PC-9 (cell line): Measurements from ENCODE around the gene C15orf62. TPM values are rescaled to one million over a fixed set of nuclear protein-coding genes. Genes with fewer than 3 reads are reported as not detected.
A peak's percentile ranks its signal among the peaks of the same experiment; 100 is the strongest.

Experiments used
- BruUV-seq: library from RNA; stranded (reverse); fragments of 400-500 nt; replicated peaks from 2 replicates; lab custom pipeline; 2021; lab: Mats Ljungman, UMichigan
- CTCF ChIA-PET: fragments of 300-600 bp; sonication (Branson Sonifier 250); formaldehyde crosslinking; loops from one replicate; lab custom pipeline; 2022; ENCODE audit warnings: antibody characterized with exemption; lab: Charles Lee
- POLR2A ChIA-PET: fragments of 300-600 bp; sonication (Branson Sonifier 250); formaldehyde crosslinking; loops from one replicate; lab custom pipeline; 2022; ENCODE audit warnings: antibody characterized with exemption; ENCODE audit not compliant: unreplicated experiment; lab: Charles Lee
- DNase-seq, 2 experiments: peaks; one replicate each; pipeline versions ENCODE4 v3.0.0 to v3.0.0-alpha.2; 2015 to 2022; ENCODE audit warnings: mixed read lengths in 1 of 2
- H2AFZ ChIP-seq: fragments of 200-600 bp; sonication (generic); 2 replicates; pipeline ENCODE4 v1.8.1; 2017; ENCODE audit warnings: antibody characterized with exemption
- H3F3A ChIP-seq: fragments of 200-600 bp; sonication (generic); 2 replicates; pipeline ENCODE4 v1.8.1; 2017; ENCODE audit warnings: antibody characterized with exemption, mild to moderate bottlenecking, low read depth; ENCODE audit not compliant: insufficient read depth
- H3K27ac ChIP-seq: fragments of 200-600 bp; sonication (generic); 2 replicates; pipeline ENCODE4 v1.6.1; 2016; ENCODE audit warnings: mixed run types
- H3K27me3 ChIP-seq: fragments of 200-600 bp; sonication (generic); 2 replicates; pipeline ENCODE4 v1.6.1; 2016; ENCODE audit warnings: low read depth, mixed run types; ENCODE audit not compliant: insufficient read depth
- H3K36me3 ChIP-seq: fragments of 200-600 bp; sonication (generic); 2 replicates; pipeline ENCODE4 v1.6.1; 2016; ENCODE audit warnings: low read depth, mixed run types
- H3K4me1 ChIP-seq: fragments of 200-600 bp; sonication (generic); replicated peaks from 2 replicates; pipeline ENCODE4 v1.6.1; 2016; ENCODE audit warnings: mixed run types; ENCODE audit not compliant: insufficient read depth
- H3K4me2 ChIP-seq: fragments of 200-600 bp; sonication (generic); 2 replicates; pipeline ENCODE4 v1.6.1; 2017; ENCODE audit warnings: mixed run types
- H3K4me3 ChIP-seq: fragments of 200-600 bp; sonication (generic); 2 replicates; pipeline ENCODE4 v1.6.1; 2016; ENCODE audit warnings: mixed run types
- H3K79me2 ChIP-seq: fragments of 200-600 bp; sonication (generic); 2 replicates; pipeline ENCODE4 v1.6.1; 2017; ENCODE audit warnings: low read depth, mixed run types
- H3K9me2 ChIP-seq: fragments of 200-600 bp; sonication (generic); 2 replicates; pipeline ENCODE4 v1.8.1; 2017; ENCODE audit warnings: mild to moderate bottlenecking; ENCODE audit not compliant: insufficient read depth
- H3K9me3 ChIP-seq: fragments of 200-600 bp; sonication (generic); 2 replicates; pipeline ENCODE4 v1.8.1; 2016; ENCODE audit warnings: low read depth; ENCODE audit not compliant: insufficient read depth
- H4K20me1 ChIP-seq: fragments of 200-600 bp; sonication (generic); 2 replicates; pipeline ENCODE4 v1.8.1; 2017; ENCODE audit not compliant: insufficient read depth
- CTCF ChIP-seq: fragments of 200-600 bp; sonication (generic); conservative IDR thresholded peaks from 2 replicates; pipeline ENCODE4 v1.6.1; 2017; ENCODE audit warnings: mixed run types, antibody characterized with exemption, mild to moderate bottlenecking, moderate library complexity
- EZH2 ChIP-seq: fragments of 200-600 bp; sonication (generic); IDR thresholded peaks from 2 replicates; pipeline ENCODE4 v1.8.0; 2017; ENCODE audit warnings: antibody characterized with exemption, low read depth
- intact Hi-C: fragments of 100-400 bp; cut with micrococcal nuclease; formaldehyde crosslinking; loops from one replicate; pipeline ENCODE4 v1.10.0; 2022; ENCODE audit not compliant: unreplicated experiment
- total RNA-seq: library from RNA; stranded (reverse); gene quantifications from 2 replicates; pipeline ENCODE4 v1.2.3, GENCODE V29; 2021

Gene C15orf62
- total RNA-seq, 1 experiment from 2014 or later, result 0.33 TPM

GRCh38 chr15:40768521-40769273 is 1.1 kb upstream of the C15orf62 start:
- POLR2A ChIA-PET, result interaction anchor here (0.6 kb wide), 1 partner anchor 85 kb away, joined by 4 read pairs; no protein-coding TSS in a partner anchor
- intact Hi-C loops, result loop anchor here (1.0 kb wide), 4 partner anchors 13 to 76 kb away; partner anchors contain the start of genes DNAJC17, RMDN3, SPINT1 and ZFYVE19

GRCh38 chr15:40770147-40770721 is 454 bp downstream of the C15orf62 start:
- ChIA-PET POLR2A (interaction anchor here (0.6 kb wide), 3 partner anchors 17 to 438 kb away, joined by 4 to 5 read pairs (median 5); no protein-coding TSS in a partner anchor), CTCF (interaction anchor here (0.5 to 2.0 kb wide), 4 partner anchors 9 to 124 kb away, joined by 4 to 20 read pairs (median 6); no protein-coding TSS in a partner anchor)
- Histone ChIP-seq H3K9me3 (no peaks in the 10 kb centered on the region), H3K4me2 (peak overlapping the region; percentile 77), H3K4me3 (peak overlapping the region; percentile 36; the same call in 1 of the 2 replicates), H3K36me3 (no peaks in the 10 kb centered on the region), H3K9me2 (no peaks in the 10 kb centered on the region), H3K4me1 (peaks cover 53% of the 10 kb centered on the region), H3K79me2 (no peaks in the 10 kb centered on the region), H2AFZ (no peak overlapping the region), H4K20me1 (no peaks in the 10 kb centered on the region), H3F3A (peaks cover 41% of the 10 kb centered on the region), H3K27ac (peak overlapping the region; percentile 83), H3K27me3 (no peaks in the 10 kb centered on the region)
- TF ChIP-seq EZH2 (no peak), CTCF (no peak)
- intact Hi-C loops, result loop anchor here (10.0 kb wide), 1 partner anchor 175 kb away; the partner anchor contains the start of gene KNL1
- no TSS peak for BruUV-seq
- peak in 1 of 2 experiments; percentile 65 for DNase-seq

More at GRCh38 chr15:40768521-40769273, 1.1 kb upstream of the C15orf62 start:
- H3K4me2 ChIP-seq, result peak overlapping the region; percentile 77
- peak overlapping the region; percentile 83 for H3K27ac ChIP-seq
- H3K36me3 ChIP-seq, result no peaks in the 10 kb centered on the region
- peaks cover 58% of the 10 kb centered on the region for H3K4me1 ChIP-seq
- peaks cover 47% of the 10 kb centered on the region for H3F3A ChIP-seq
- H3K4me3 ChIP-seq, result peak overlapping the region; percentile 41; the same call in 1 of the 2 replicates
- BruUV-seq, result TSS peak; percentile 4
- CTCF ChIA-PET, result interaction anchor here (2.0 kb wide), 1 partner anchor 90 kb away, joined by 6 read pairs; no protein-coding TSS in a partner anchor
- no peak for TF ChIP-seq CTCF
- no peak for TF ChIP-seq EZH2
- no peaks in the 10 kb centered on the region for H3K9me2 ChIP-seq
- no peaks in the 10 kb centered on the region for H4K20me1 ChIP-seq
- H3K9me3 ChIP-seq, result no peaks in the 10 kb centered on the region
- no peak for DNase-seq
- no peaks in the 10 kb centered on the region for H3K79me2 ChIP-seq
- no peaks in the 10 kb centered on the region for H3K27me3 ChIP-seq
- H2AFZ ChIP-seq, result no peak overlapping the region

GRCh38 chr15:40771242-40771641 is 1.5 kb downstream of the C15orf62 start:
- Histone ChIP-seq H4K20me1 (no peaks in the 10 kb centered on the region), H3F3A (peaks cover 34% of the 10 kb centered on the region), H3K4me2 (peak overlapping the region; percentile 77), H3K9me2 (no peaks in the 10 kb centered on the region), H2AFZ (no peak overlapping the region), H3K27me3 (no peaks in the 10 kb centered on the region), H3K27ac (peak overlapping the region; percentile 83), H3K4me1 (peaks cover 45% of the 10 kb centered on the region), H3K36me3 (0 out of 2 replicates have a peak, but pooled peaks cover 4% of the 10 kb centered on the region), H3K9me3 (no peaks in the 10 kb centered on the region), H3K4me3 (no peak overlapping the region), H3K79me2 (no peaks in the 10 kb centered on the region)
- POLR2A ChIA-PET, result no interaction called here
- DNase-seq, result no peak
- no TSS peak for BruUV-seq
- intact Hi-C loops, result loop anchor here (10.0 kb wide), 1 partner anchor 176 kb away; the partner anchor contains the start of gene KNL1
- TF ChIP-seq CTCF (no peak), EZH2 (no peak)
- CTCF ChIA-PET, result interaction anchor here (0.9 kb wide), 1 partner anchor 24 kb away, joined by 4 read pairs; no protein-coding TSS in a partner anchor
